M059J (cell line): ENCODE data around the gene POU6F2. TPM values are rescaled to one million over a fixed set of nuclear protein-coding genes. Genes with fewer than 3 reads are reported as not detected.

Experiments used
- DNase-seq: peaks from one replicate; pipeline ENCODE4 v3.0.0-alpha.2; 2012; ENCODE audit warnings: low read depth
- total RNA-seq: library from RNA; depleted of rRNA; stranded (reverse); fragments of >200 nt; shearing (Covaris generic); gene quantifications from 2 replicates; pipeline ENCODE4 v1.2.3, GENCODE V29; 2014; rRNA removed

The POU6F2 gene
- total RNA-seq, 1 experiment from 2014 or later: not detected

DNA sequence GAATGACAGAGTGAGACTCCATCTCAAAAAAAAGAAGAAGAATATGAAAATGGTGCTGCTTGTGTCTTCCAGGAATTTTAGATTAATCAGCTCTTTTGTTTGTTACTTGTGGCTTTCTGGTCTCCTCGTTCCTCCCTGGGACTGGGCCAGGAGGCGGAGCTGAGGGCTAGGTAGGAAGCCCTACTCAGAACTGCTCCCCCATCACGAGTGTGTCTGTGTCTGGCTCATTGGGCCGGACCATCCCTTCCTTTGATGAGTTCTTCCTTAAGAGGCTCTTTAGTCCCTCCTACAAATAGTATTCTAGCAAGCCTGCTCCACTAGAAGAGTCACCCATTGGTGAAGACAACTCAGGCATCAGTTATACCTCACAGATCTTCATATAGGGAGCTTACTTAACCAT is 531.7 kb downstream of the POU6F2 start:
- DNase-seq: peak; percentile 43

GRCh38 chr7:39509912-39510311 is 532.2 kb downstream of the POU6F2 start:
- DNase-seq: no peak

GRCh38 chr7:39510864-39511354 is 533.2 kb downstream of the POU6F2 start:
- peak; percentile 49 for DNase-seq

DNA sequence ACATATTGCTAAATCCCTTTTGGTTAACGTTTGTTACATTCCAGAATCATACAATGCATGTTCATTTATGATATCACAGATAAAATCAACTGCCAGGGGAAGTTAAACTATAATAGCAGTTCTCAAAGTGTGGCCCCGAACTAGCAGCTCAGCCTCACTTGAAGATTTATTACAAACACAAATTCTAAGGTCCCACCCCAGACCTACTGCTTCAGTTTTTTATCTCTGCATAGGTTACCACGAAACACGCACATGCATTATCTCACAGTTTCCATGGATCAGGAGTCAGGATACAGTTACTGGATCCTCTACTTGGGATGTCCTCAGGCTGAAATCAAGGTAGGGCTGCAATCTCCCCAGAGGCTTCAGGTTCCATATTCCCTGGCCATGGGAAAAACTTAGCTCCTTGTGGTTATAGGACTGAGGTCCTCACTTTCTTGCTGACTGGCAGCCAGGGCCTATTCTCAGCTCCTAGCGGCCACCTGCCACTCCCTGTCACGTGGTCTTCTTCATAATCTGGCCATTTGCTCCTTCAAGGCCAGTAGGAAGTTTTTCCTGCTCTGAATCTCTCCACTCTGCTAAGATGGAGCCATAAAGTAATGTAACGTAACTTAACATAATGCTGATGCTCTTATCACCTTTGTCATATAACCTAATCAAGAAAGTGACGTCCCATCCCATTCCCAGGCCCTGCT is 538.0 kb downstream of the POU6F2 start:
- no peak for DNase-seq

DNA sequence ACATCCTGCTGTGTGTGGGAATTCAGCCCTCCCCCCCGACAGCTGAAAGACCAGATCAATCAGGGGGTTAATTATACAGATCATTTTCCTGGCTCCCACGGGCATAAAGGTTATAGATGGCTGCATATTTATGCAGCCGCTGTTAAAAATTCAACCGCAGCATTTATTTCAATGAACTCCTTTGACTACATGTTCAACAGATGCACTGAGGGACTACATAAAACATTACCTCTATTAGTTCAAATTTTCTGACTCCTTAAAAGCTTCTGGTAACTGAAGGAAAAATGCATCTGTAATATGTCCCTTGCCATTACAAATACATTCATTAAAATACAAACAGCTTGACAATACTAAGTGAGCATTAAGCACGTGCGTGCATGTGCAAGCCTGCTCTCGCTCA is 538.8 kb downstream of the POU6F2 start:
- DNase-seq: no peak

DNA sequence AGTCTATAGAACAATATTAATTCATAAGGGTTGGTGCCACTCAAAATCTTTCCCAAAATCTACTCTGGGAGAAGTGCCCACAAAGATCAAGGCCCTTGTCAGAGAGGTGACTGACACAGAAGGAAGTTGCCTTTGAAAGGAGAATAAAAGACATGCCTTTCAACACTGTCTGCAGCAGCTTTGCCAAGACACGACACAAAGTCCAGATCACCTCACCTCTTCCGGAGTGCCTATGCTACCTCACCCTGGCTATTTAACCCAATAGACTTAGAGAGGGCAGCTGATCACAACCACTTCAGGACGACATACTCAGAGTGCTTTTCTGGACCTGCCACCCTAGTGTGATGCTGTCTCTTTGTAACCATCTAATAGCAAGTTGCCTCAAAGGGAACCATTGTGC is 539.5 kb downstream of the POU6F2 start:
- DNase-seq: no peak

Other genes with a start within 250 kb of the POU6F2 start
- gene VPS41, start 68.7 kb upstream of the POU6F2 start, total RNA-seq: 33.9 and 54.9 TPM in 2 replicates